NCI-H1694 treated with DMSO at 0.1 percent for 48 hours (cell line): Measurements from ENCODE around the gene GRID1.

Source experiments
- DNase-seq: peaks from one replicate; lab custom pipeline; 2025; lab: John Stamatoyannopoulos, UW

The GRID1 gene

DNA sequence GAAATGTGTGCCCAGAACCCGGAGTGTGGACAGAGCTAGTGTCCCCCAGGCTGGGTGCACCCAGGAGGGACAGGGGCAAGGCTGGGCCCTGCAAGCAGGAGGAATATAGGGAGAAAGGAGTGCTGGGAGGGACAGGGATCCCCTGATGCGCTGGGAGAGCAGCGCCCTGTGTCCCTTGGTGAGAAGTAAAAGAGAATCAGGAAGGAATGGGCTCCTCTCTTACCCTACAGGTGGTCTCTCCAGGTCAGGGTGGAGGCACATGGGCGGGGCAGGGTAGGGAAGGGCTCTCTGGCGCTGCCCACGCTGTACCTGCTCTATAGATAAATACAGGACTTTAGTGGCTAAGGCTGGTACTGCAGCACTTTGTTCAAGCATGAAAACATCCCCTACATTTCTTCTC lies 753.8 kb downstream of the GRID1 start:
- no peak for DNase-seq

DNA sequence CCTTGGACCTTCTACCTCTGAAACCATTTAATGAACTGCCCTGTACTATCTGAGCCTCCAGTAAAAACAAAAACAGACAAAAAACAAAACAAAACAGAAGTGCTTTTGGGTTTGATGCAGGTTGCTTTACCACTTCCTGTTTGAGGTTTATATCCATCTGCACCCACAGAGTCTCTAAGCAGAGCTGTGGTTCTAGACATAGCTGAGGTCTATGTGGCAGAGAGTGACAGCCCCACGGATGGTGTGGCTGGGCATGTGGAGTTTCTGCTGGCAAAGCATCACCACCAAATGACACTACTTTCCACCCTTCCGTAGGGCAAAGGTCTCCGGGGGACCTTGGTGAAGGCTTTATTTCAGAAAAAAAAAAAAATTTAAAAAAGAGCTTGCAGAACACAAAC lies 754.2 kb downstream of the GRID1 start:
- no peak for DNase-seq

DNA sequence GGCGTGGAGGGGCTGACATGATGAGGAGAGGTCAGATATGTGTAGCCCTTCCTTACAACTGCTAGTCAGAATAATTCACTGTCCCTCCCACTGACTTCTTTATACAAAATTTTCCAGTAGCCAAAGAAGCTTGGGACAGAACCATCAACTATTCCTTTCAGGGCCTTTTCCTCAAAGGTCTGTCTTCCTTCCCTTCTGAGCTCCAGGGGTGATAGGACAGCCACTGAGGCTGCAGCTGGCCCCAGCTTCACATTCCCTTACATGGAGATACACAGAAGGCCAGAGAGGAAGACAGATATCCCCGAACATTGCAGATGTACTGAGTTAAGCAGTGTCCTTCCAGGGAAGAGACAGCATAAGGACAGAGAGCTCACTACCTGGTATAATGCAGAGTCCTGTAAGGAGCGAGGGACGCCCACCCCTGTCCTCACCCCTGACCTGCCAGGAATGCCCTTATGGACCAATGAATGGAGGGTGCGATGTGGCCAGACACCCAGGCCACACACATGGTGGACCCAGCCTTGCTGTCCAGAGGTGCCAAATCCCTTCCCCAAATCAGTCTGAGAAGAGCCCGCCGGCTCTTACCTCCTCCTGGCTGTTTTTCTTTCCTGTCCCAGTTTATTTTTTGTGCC lies 754.7 kb downstream of the GRID1 start:
- no peak for DNase-seq

DNA sequence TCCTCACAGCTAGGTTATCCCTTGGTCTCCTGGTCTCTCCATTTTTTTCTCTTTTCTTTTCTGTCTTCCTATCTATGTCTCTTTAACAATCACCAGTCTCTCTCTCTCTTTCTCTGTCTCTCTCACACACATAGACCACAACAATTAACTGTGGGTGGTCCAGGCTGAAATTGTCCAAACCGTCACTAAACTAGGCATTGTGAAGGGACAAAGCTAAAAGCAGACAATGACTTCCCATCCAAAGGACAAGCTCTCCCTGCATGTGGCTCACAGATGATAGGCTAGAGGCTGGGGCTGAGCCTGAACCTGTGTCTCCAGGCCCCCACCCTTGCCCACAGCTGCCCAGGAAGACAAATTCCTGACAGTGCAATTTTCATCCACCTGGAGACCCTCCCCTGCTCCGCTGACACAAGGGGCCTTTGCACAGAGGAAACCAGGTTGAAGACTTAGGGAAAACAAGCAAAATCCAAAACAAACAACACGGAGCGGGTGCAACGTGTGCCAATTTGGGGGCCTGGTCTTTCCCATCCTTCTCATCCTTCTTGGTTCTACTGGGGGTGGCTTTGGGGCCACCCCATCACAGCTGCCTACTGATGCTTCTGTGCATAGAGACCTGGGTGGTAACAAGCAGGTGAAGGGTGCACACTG lies 755.4 kb downstream of the GRID1 start:
- no peak for DNase-seq

DNA sequence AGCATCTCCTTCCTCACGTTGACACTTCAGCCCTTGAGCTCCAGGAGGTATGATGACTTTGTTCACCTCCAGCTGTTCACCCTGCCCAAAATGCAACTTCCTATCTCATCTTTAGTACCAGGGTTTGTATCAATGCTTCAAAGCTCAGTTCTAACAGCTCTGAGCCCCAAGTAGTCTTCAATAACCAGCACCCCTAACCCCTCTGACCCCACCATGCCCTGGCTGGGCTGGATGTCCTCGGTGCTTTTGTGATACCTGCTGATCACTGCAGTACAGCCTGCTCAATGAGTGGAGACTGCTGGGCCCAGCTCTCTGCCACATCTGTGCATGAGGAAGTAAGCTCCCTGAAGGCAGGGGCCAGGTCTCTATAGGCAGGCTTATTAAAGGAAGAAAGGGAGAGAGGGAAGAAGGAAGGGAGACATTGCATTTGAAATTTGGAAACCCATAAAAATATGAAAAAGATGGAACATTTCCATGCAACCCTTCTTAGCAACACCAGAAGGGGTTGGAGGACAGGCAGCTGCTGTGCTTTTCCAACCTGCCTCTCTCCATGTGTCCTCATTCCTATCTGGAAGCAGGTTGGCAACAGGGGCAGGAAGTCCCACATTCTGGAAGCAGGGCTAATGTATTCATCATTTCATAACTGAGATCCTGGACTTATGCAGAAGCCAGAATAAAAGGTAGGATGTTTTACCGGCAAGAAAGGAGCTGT lies 756.1 kb downstream of the GRID1 start:
- no peak for DNase-seq

DNA sequence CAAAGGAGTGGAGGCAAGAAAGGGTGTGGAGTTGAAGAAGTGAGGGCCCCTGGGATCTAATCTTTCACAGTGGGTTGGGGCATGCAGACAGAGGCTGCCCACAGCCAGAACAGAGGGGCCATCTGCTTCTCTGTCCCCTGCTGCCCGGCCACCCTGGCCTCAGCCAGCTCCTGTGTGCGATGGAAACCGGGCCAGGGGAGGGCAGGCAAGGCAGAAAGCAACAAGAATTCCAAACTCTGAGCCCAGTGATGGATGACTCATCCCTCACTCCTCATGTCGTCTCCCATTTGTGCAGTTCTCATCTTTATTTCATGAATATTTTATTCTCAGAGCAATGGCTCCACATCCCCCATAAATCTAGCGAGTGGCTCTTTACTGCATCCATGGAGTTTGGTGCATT lies 757.1 kb downstream of the GRID1 start:
- DNase-seq: no peak

DNA sequence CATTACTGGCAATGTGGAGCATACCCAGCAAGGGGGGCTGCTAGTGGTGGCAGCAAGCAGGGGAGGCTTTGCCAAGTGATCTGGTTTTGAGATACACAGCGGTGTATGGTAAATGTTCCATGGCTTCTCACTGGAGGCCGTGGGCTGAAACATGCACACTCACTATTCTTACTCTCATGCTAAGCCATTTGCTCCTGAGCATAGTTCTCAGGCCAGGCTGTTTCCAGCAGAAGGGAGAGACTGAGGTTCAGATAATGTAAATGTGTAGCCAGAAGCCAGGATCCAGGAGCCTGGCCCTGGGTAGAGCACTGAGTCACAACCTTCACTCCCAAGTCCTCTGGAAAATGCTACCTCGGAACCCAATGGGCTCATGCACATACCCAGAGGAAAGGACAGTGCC lies 757.9 kb downstream of the GRID1 start:
- DNase-seq: no peak

DNA sequence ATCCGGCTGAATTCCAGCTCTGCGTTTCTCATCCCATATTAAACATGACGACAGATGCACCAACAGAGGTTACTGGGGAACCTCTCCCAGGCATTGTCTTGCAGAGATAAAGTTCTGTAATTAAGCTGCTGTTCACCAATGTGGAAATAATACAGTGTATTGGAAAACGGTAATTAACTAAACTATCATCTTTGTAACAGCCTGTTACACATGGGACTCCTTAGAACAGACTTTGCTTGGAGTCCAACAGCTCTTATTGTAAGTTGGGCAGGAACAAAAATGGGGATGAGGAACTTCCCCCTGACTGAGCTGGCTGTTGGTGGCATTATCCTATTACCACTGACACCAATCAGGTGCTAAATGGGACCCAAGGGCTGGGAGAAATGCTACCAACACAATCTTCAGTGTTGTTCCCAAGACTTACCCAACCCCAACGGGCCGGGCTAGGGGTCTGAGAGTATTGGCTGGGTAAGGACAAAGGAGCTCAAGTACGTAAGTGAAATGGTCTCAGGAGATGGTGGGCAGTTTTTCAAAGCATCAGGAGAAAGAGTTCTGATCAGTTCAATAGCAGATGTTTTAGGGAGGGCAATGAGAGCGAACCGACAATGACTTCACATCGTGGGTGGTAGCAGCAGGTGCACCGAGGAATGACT lies 759.4 kb downstream of the GRID1 start:
- DNase-seq: no peak

DNA sequence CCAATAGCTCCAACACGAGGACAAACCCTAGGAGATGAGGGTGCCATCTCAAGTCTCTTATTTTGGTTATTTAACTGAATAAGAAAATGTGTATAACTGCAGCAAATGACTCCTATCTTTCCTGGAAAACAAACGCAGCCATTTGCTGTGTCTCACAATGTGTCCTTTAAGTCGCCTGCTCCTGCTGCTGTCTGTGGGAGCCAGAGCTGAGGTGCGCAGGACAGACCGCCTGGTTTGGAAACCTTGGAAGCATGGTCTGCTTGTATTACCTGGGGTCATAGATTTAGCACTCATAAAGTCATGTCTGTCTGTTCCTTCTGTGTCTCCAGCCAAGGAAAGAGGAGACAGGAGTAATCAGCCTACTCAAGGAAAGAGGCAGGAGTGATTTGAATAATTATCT lies 760.2 kb downstream of the GRID1 start:
- no peak for DNase-seq

DNA sequence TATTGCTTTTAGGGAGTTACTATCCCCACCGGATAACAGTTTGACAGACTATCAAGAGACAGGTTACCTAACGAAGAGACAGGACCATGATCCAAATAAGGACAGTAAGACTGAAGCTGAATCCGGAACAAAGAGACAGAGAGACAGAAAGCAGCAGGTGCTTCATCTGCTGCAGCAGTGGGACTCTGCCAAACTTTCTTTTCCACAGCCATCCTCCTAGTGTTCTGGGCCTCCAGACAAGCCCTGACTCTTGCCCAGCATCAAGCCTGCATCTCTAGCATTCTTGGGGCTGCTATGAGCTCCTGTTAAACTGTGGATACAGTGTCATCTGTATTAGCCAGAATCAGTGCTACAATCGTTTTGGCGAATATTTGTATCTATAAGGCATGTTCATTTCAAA lies 761.7 kb downstream of the GRID1 start:
- DNase-seq: no peak

DNA sequence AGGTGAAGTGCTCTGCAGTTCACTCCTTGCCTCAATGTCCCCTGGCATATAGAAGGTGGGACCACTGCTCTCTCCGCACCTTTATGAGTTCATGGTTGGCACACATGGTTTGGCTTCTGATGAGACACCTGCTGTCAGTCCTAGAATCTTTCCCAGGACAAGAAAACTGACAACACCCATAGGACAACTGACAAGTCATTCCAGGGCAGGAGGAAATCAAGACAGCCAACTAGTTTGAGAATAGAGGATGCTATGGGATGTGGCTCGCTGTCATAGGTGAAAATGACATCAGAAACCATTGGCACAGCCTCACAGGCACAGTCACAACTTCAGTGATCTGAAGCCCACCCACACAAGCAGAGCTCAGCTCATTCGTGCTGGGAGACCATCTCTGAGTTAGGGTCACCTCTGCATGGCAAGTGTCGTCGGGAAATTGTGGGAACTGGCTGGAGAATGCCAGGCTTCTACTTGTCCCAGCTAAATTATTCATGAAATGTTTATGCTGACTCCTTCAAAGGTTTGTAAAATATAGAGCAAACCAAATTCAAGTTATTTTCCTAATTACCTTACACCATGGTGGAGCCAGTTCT lies 762.4 kb downstream of the GRID1 start:
- DNase-seq: no peak

DNA sequence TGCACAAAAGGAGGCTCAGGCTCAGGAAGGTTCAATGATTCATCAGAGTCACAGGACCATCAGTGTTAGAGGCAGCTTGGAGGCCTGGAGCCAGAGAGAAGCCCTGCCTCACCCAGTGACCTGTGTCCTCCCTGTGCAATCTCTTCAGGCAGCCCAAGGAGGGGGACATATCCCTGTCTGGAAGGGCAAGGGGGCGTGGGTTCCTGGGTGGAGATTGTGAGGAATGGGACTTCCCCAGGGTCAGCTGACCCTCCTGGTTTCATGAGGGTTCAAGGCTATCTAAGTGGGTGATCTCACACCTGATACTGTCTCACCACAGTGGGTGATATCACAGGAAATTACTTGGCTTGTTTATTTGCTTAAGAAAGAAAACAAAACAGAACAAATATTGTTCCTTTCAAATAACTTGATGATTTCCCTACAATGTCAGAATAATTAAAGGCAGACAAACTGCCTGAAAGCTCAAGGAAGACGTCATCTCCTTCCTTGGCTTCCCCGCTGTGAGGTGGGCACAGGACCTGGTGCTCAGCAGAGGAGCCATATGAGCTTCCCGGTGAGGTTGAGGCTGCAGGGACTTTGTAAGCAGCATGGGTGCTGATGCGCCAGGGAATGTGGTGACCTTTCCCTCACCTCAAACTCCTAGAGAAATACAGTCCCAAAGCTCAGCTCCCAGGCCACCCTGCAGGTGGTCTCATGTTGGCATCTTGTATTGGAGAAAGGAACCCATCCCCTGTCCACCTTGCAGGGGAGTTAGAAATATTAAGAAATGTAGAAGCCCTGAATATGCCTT lies 763.2 kb downstream of the GRID1 start:
- DNase-seq: no peak

DNA sequence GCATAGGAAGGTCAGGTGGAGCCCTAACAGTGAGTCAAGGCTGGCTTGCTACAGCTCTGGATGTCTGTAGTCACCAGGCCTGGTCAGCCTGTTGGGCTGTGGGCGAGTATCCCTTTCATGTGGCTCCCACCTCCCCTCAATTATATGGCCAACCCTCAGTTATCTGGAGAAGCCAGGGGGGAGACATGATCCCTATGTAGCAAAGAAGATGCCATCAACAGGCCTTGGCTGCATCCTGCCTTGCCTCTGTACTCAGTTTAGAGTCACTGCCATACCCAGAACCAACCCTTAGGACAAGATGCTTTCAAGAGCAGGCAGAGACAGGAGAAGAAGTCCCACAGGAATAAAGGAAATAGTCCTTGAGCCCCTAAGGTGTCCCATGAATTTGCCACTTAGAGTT lies 763.9 kb downstream of the GRID1 start:
- DNase-seq: no peak

DNA sequence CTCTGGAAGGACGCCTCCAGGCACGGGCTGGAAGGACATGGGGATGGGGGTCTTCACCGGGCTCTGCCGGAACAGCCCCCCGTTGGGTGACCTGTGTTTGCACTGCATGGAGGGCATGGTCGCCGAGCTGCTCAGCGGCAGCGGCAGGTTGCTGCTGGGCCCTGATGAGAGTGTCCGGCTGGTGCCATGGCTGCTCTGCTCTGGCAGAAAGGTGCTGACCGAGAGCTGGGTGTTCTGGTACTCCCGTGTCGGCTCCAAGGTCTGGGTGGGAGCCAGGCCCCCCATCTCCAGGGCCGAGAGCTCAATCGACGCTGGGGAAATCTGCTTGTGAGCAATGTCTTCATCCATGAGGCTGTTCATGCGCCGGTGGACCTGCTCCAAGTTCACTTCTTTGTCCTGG lies 764.3 kb downstream of the GRID1 start:
- DNase-seq: no peak

DNA sequence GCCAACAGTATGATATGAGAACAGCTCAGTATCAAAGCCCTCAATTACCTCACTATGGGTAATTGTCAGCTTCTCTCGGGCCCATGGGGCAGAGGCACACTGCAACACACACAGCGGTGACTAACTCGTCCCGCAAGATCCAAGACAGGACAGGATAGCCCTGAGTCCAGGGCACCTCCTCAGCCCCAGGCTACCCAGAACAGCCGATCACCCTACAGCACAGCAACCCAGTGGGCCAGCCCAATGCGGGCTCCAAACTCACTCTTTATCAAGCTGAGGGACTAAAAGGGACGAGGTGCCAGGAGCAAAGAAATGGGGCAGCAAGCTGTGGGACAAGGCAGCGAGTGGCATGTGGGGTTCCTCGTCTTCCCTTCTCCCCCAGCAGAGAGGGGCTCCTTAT lies 765.1 kb downstream of the GRID1 start:
- no peak for DNase-seq

DNA sequence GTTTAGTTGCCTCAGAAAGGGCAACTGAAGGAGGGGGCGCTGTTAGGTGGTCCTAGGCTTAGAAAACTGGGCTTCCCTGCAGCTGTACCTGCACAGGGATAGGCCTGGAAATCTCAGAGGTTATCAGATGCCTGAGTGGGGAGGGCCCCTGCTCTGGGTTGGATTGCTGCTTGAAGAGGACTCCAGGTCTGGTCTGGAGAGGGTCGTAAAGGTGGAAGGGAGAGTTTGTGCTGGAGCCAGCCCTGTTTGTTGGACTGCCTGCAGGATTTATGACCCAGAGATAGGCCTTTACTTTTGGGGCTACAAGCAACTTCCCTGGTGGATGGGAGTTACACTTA lies 765.9 kb downstream of the GRID1 start:
- no peak for DNase-seq

DNA sequence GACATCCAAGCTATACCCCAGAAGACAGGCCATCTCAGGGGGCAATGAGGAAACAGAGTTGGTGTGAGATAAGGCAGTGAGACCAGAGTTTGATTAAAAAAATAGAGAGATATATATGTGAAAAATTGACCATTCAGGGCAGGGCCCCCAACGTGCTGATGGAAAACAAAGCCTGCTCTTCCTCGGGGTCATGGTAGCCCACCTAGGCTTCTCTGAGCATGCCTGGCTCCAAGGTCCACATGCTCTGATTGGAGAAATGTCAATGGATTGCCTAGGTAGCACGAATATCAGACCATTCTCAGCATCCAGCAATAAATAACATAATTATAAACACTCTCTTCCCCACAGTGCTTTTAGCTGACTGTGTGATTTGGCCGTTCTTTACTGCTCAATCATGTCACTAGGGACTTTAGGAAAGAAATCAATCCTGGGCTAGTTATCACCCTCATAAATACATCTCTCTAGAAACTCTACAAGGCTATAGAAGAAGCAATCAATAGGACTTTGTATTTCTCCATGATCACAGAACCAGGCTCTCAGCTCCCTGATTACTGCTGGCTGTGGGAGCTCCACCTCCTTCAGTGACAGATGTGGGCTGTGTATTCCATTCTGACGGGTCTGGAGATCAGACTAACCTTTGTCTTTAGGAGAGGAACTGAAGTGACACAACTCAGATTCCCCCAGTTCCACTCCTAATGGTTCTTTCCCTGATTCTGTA lies 766.4 kb downstream of the GRID1 start:
- no peak for DNase-seq

DNA sequence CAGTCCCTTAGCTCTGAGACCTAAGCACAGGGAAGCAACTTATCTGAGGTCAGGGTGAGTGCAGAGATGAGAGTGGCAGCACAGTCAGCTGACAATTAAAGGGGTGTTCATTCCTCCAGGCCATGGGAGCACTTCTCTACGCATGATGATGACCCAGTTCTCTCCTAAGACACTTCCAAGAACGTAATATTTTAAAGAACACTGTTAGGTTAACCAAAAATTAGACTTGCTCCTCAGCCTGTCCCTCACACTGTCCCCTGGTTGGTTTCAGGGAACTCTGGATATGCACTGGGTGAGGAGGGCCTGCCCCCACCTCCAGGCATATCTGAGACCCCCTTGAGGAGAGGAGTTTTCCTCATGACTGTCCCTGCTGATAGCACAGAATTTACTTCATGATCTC lies 767.5 kb downstream of the GRID1 start:
- no peak for DNase-seq

DNA sequence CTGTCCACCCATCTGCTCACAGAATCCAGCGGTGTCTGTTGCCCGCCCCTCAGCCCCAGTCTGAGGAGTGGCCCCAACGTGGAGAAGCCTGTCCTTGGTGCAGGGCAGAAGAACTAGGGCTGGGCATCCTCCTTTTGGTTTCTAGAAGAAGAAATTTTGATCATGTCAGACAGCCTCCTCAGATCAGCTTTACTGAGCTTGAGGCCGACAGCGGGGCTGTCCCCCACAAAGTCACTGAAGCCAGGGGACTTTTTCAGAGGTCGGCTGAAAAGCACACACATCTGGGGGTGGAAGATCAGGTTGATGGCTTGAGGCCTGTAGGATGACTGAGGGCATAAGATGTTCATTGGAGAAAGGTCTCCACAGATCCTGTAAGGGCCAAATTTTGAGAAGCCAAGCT lies 767.9 kb downstream of the GRID1 start:
- no peak for DNase-seq

DNA sequence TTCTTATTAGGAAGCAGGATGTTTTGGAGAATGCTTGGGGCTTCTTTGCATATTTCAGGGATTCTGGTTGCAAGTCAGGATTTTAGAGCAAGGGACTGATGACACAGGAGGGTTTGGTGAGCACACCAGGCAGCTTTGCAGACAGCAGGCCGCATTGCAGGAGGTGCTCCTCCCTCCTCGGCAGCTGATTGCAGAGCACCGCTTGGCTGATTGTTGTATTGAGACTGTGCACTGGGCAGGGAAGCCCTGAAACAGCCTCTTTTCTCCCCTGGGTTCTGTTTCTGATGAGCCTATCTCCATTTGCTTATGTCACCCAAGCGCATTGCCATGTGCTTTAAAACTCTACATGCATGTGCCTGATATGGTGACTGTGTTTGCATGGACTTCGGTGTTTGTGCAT lies 769.6 kb downstream of the GRID1 start:
- DNase-seq: no peak

DNA sequence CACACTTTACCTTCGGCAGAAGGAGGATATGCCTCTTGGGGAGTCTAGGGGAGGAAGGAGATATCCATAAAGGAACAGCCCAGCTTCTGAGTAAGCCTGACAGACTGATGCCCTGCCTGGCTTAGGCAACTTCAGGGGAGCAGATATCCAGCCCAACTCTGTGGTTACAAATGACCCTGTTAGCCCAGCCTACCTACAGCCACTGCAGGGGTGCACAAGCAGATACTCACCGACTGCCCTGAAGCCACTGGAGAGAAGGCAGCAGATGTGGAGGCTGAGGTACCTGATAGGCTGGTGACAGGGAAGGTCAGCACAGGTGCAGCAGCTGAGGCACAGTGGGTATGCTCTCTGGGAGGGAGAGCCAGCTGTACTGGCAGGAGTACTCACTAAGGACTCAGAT lies 770.2 kb downstream of the GRID1 start:
- DNase-seq: no peak
